Astrocyte (in vitro differentiated cells and primary cell): ENCODE measurements around the gene GPR137.

Source experiments
- CTCF ChIP-seq: IDR thresholded peaks from 2 replicates; pipeline ENCODE4 v1.5.1; 2011; ENCODE audit warnings: low read depth, mild to moderate bottlenecking, inconsistent platforms, low read length, moderate library complexity; ENCODE audit not compliant: insufficient read depth
- EZH2 ChIP-seq: IDR thresholded peaks from 2 replicates; pipeline ENCODE4 v1.6.1; 2012; ENCODE audit warnings: mild to moderate bottlenecking, low read length, inconsistent platforms; ENCODE audit not compliant: insufficient read depth

GRCh38 chr11:64316672-64317324 lies 31.1 kb downstream of the GPR137 start:
- no peak for TF ChIP-seq CTCF
- no peak for TF ChIP-seq EZH2
